GM23248 (cell line): Measurements from ENCODE around the gene BRD2.

Source experiments
- EZH2 ChIP-seq: fragments of 200-600 bp; sonication (generic); IDR thresholded peaks from 2 replicates; pipeline ENCODE4 v1.6.1; 2018; ENCODE audit warnings: antibody characterized with exemption, mild to moderate bottlenecking; ENCODE audit not compliant: insufficient read depth, poor library complexity, severe bottlenecking
- EZH2phosphoT487 ChIP-seq: fragments of 200-600 bp; sonication (generic); IDR thresholded peaks from 2 replicates; pipeline ENCODE4 v1.6.1; 2018; ENCODE audit warnings: antibody characterized with exemption, moderate library complexity, mild to moderate bottlenecking, low read depth; ENCODE audit not compliant: insufficient read depth

- TF ChIP-seq EZH2phosphoT487 (no peak), EZH2 (no peak)
These were observed 6.1 kb upstream of the BRD2 start for GRCh38 chr6:32962213-32962826.
